ENCODE measurements around the gene GAGE12J. TPM values are rescaled to one million over a fixed set of nuclear protein-coding genes. Genes with fewer than 3 reads are reported as not detected.
A peak's percentile ranks its signal among the peaks of the same experiment; 100 is the strongest.
"Not testable (repeated sequence)": the region's sequence is repeated elsewhere in the genome, so short reads cannot be mapped to it uniquely, and the experiment has no call there.

Gene GAGE12J
- total RNA-seq, 1 donor from 2014 or later = not detected

DNA sequence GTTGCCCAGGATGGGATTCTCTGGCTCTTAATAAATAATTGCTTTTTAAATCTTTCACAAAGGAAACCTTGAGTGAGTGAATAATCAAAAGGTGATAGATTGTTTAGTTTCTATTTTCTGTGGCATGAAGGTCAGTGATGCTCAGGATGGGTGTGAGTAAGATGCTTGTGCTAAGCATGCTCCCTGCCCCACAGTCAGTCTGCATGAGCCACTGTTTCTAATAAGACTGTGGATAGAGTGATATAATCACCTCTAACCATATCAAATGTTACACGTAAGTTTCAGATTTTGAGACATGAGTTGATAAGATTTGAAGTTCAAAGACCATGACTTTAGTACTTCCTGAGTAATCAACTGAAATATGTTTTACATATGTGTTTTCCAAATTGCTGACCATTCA, 21.1 kb upstream of the GAGE12J start:
- TF ChIP-seq CTCF (IDR thresholded peaks at IDR 0.05) = no peak
- DNase-seq (ENCODE audit: extremely low spot score, unreplicated experiment) = no peak
- peaks cover 8% of the 10 kb centered on the region for H3K9me3 Mint-ChIP-seq (ENCODE audit: unreplicated experiment)
- no peak overlapping the region for H3K4me3 Mint-ChIP-seq (ENCODE audit: unreplicated experiment)
- H3K36me3 Mint-ChIP-seq (ENCODE audit: unreplicated experiment) = no peaks in the 10 kb centered on the region
- no peak overlapping the region for H3K27ac Mint-ChIP-seq (ENCODE audit: unreplicated experiment)
- no peaks in the 10 kb centered on the region for H3K4me1 Mint-ChIP-seq (ENCODE audit: unreplicated experiment)
- H3K27me3 Mint-ChIP-seq (ENCODE audit: unreplicated experiment) = peaks cover 5% of the 10 kb centered on the region

- peak; percentile 69 for DNase-seq (ENCODE audit: extremely low spot score, unreplicated experiment)
- TF ChIP-seq CTCF (IDR thresholded peaks at IDR 0.05) = no peak
- H3K4me1 Mint-ChIP-seq (ENCODE audit: unreplicated experiment) = no peaks in the 10 kb centered on the region
These were observed 18.5 kb upstream of the GAGE12J start, which contains the start of gene GAGE10 for GRCh38 chrX:49303346-49303745. Gene GAGE10, plus strand, starts transcription at chrX:49303646. Its CDS starts 1,214 bp downstream, at chrX:49304860.

GRCh38 chrX:49307775-49308174, 14.1 kb upstream of the GAGE12J start:
- H3K27me3 Mint-ChIP-seq (ENCODE audit: unreplicated experiment); DNase-seq (ENCODE audit: extremely low spot score, unreplicated experiment); H3K27ac Mint-ChIP-seq (ENCODE audit: unreplicated experiment); H3K4me3 Mint-ChIP-seq (ENCODE audit: unreplicated experiment); H3K9me3 Mint-ChIP-seq (ENCODE audit: unreplicated experiment); H3K36me3 Mint-ChIP-seq (ENCODE audit: unreplicated experiment): not testable (repeated sequence)
- peaks cover 19% of the 10 kb centered on the region for H3K4me1 Mint-ChIP-seq (ENCODE audit: unreplicated experiment)

More at GRCh38 chrX:49303346-49303745, 18.5 kb upstream of the GAGE12J start, which contains the start of gene GAGE10:
- peaks cover 5% of the 10 kb centered on the region for H3K9me3 Mint-ChIP-seq (ENCODE audit: unreplicated experiment)
- no peak within 1 kb of the TSS for H3K27ac Mint-ChIP-seq (ENCODE audit: unreplicated experiment)
- no peak within 1 kb of the TSS for H3K4me3 Mint-ChIP-seq (ENCODE audit: unreplicated experiment)
- no peaks in the 10 kb centered on the region for H3K27me3 Mint-ChIP-seq (ENCODE audit: unreplicated experiment)
- no peaks in the 10 kb centered on the region for H3K36me3 Mint-ChIP-seq (ENCODE audit: unreplicated experiment)

GRCh38 chrX:49308604-49309269, 13.1 kb upstream of the GAGE12J start:
- Mint-ChIP-seq H3K9me3 (ENCODE audit: unreplicated experiment) (no peaks in the 10 kb centered on the region), H3K27ac (ENCODE audit: unreplicated experiment) (peak overlapping the region; percentile 94), H3K36me3 (ENCODE audit: unreplicated experiment) (no peaks in the 10 kb centered on the region), H3K4me1 (ENCODE audit: unreplicated experiment) (peaks cover 19% of the 10 kb centered on the region), H3K4me3 (ENCODE audit: unreplicated experiment) (peak overlapping the region; percentile 70), H3K27me3 (ENCODE audit: unreplicated experiment) (no peaks in the 10 kb centered on the region)
- no peak for TF ChIP-seq CTCF (IDR thresholded peaks at IDR 0.05)
- DNase-seq (ENCODE audit: extremely low spot score, unreplicated experiment) = peak; percentile 69

GRCh38 chrX:49309401-49309981, 12.3 kb upstream of the GAGE12J start:
- TF ChIP-seq CTCF (IDR thresholded peaks at IDR 0.05) = no peak
- Mint-ChIP-seq H3K4me1 (ENCODE audit: unreplicated experiment) (peaks cover 19% of the 10 kb centered on the region), H3K4me3 (ENCODE audit: unreplicated experiment) (peak overlapping the region; percentile 70), H3K27ac (ENCODE audit: unreplicated experiment) (peak overlapping the region; percentile 94), H3K27me3 (ENCODE audit: unreplicated experiment) (no peaks in the 10 kb centered on the region), H3K36me3 (ENCODE audit: unreplicated experiment) (no peaks in the 10 kb centered on the region), H3K9me3 (ENCODE audit: unreplicated experiment) (no peaks in the 10 kb centered on the region)
- DNase-seq (ENCODE audit: extremely low spot score, unreplicated experiment) = peak; percentile 44

Data from osteocyte (in vitro differentiated cells).